ENCODE data around the gene ACACA.

ACACA gene

GRCh38 chr17:37142294-37142896 lies 264.2 kb downstream of the ACACA start:
- ATAC-seq (ENCODE audit: low read depth) = no peak
- no peak for DNase-seq (ENCODE audit: low spot score)
- Histone ChIP-seq H3K27me3 (ENCODE audit: insufficient read depth, poor library complexity, severe bottlenecking) (no peaks in the 10 kb centered on the region), H3K9me3 (ENCODE audit: severe bottlenecking) (no peaks in the 10 kb centered on the region), H3K36me3 (ENCODE audit: low read depth) (peaks cover 64% of the 10 kb centered on the region), H3K4me1 (ENCODE audit: insufficient read depth, poor library complexity, severe bottlenecking) (no peaks in the 10 kb centered on the region), H3K4me3 (ENCODE audit: severe bottlenecking) (no peak overlapping the region), H3K27ac (ENCODE audit: poor library complexity, severe bottlenecking) (no peak overlapping the region)
- TF ChIP-seq CTCF (IDR thresholded peaks at IDR 0.05; ENCODE audit: poor library complexity, severe bottlenecking) = no peak

DNA sequence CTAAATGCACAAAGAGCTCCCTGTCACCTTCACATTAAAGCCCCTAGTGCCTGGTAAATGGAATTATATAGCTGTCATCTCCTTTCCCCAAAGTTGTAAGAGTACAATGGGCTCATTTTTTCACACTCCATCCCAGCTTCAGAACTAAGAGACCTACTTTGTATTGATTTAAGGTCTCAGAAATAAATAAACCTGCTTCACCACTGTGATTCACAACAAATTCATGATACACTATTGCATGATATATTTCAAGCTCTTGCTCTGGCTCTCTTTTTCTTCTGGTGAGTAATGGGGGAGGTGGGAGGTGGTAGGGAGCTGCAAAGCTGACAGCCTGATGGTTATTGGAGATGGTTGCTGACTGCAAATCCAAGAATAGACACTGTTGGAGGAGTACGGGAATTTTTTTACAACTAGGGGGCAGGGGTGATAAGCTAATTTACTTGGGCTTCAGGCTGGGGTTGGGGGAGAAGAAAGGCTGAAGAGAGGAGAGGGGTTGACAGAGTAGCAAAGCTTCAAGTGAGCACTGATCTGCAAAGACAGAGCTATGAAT lies 268.0 kb downstream of the ACACA start:
- Histone ChIP-seq H3K27ac (ENCODE audit: poor library complexity, severe bottlenecking) (no peak overlapping the region), H3K27me3 (ENCODE audit: insufficient read depth, poor library complexity, severe bottlenecking) (no peaks in the 10 kb centered on the region), H3K4me1 (ENCODE audit: insufficient read depth, poor library complexity, severe bottlenecking) (no peaks in the 10 kb centered on the region), H3K9me3 (ENCODE audit: severe bottlenecking) (no peaks in the 10 kb centered on the region), H3K4me3 (ENCODE audit: severe bottlenecking) (no peak overlapping the region), H3K36me3 (ENCODE audit: low read depth) (peaks cover 66% of the 10 kb centered on the region)
- DNase-seq (ENCODE audit: low spot score) (no peak), ATAC-seq (ENCODE audit: low read depth) (no peak)
- no peak for TF ChIP-seq CTCF (IDR thresholded peaks at IDR 0.05; ENCODE audit: poor library complexity, severe bottlenecking)

DNA sequence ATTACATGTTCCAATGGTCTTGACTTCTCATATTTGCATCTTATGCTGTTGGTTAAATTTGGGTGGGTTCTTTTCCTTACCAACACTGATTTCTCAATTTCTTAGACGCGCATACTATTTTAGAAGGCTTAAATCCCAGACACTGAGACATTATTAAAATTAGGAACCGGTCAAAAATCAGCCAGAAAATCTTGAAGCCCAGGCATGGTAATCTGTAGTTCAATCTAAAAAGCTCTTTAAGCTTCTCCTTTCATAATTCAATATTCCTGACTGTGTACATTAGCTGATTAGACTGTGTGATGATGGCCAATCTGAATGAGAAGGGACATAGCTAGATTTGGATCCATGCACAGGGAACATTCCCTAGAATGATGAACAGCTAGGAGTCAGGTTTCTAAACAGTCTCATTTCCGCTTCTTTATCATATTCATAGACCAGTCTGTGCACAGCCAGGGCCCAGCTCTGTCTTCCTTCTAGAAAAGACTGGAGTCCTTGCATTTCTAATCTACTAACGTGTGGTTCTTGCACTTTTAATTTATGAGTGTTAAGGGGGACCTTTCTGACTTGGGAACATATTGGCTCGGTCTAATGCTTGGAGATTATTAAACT lies 268.6 kb downstream of the ACACA start:
- no peaks in the 10 kb centered on the region for H3K27me3 ChIP-seq (ENCODE audit: insufficient read depth, poor library complexity, severe bottlenecking)
- peaks cover 71% of the 10 kb centered on the region for H3K36me3 ChIP-seq (ENCODE audit: low read depth)
- no peak overlapping the region for H3K4me3 ChIP-seq (ENCODE audit: severe bottlenecking)
- H3K9me3 ChIP-seq (ENCODE audit: severe bottlenecking) = no peaks in the 10 kb centered on the region
- TF ChIP-seq CTCF (IDR thresholded peaks at IDR 0.05; ENCODE audit: poor library complexity, severe bottlenecking) = no peak
- H3K4me1 ChIP-seq (ENCODE audit: insufficient read depth, poor library complexity, severe bottlenecking) = no peaks in the 10 kb centered on the region
- DNase-seq (ENCODE audit: low spot score) (no peak), ATAC-seq (ENCODE audit: low read depth) (no peak)
- no peak overlapping the region for H3K27ac ChIP-seq (ENCODE audit: poor library complexity, severe bottlenecking)

- no peak for ATAC-seq (ENCODE audit: low read depth)
- Histone ChIP-seq H3K9me3 (ENCODE audit: severe bottlenecking) (no peaks in the 10 kb centered on the region), H3K4me3 (ENCODE audit: severe bottlenecking) (no peak overlapping the region), H3K27ac (ENCODE audit: poor library complexity, severe bottlenecking) (no peak overlapping the region), H3K27me3 (ENCODE audit: insufficient read depth, poor library complexity, severe bottlenecking) (no peaks in the 10 kb centered on the region), H3K4me1 (ENCODE audit: insufficient read depth, poor library complexity, severe bottlenecking) (no peaks in the 10 kb centered on the region), H3K36me3 (ENCODE audit: low read depth) (peaks cover 73% of the 10 kb centered on the region)
- TF ChIP-seq CTCF (IDR thresholded peaks at IDR 0.05; ENCODE audit: poor library complexity, severe bottlenecking) = no peak
- DNase-seq (ENCODE audit: low spot score) = no peak
These were observed 269.5 kb downstream of the ACACA start for GRCh38 chr17:37137070-37137610.

DNA sequence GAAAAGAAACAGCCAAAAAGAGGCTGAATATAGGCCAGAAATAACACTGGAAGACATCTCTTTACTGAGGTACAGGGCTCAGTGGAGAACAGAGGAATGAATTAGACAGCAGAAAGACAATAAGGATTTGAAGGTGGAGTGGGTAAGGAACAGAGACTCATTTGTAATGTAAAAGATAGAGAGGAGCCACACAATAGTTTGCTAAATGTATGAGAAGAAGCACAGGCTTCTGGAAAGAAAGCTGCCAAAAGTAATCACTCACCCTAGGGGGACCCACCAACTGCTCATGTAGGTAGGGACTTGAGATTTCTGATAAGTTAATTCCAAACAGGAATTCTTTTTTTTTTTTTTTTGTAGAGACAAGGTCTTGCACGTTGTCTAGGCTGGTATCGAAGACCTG lies 271.1 kb downstream of the ACACA start:
- no peak overlapping the region for H3K4me3 ChIP-seq (ENCODE audit: severe bottlenecking)
- no peaks in the 10 kb centered on the region for H3K4me1 ChIP-seq (ENCODE audit: insufficient read depth, poor library complexity, severe bottlenecking)
- H3K9me3 ChIP-seq (ENCODE audit: severe bottlenecking) = no peaks in the 10 kb centered on the region
- no peaks in the 10 kb centered on the region for H3K27me3 ChIP-seq (ENCODE audit: insufficient read depth, poor library complexity, severe bottlenecking)
- no peak overlapping the region for H3K27ac ChIP-seq (ENCODE audit: poor library complexity, severe bottlenecking)
- ATAC-seq (ENCODE audit: low read depth) (no peak), DNase-seq (ENCODE audit: low spot score) (no peak)
- no peak for TF ChIP-seq CTCF (IDR thresholded peaks at IDR 0.05; ENCODE audit: poor library complexity, severe bottlenecking)
- H3K36me3 ChIP-seq (ENCODE audit: low read depth) = peaks cover 76% of the 10 kb centered on the region
